CD14-positive monocyte (primary cell): ENCODE results near the gene FAM9C. TPM values are rescaled to one million over a fixed set of nuclear protein-coding genes. Genes with fewer than 3 reads are reported as not detected.

Experiments
- DNase-seq, 3 donors: peaks; one replicate each; pipeline ENCODE4 v3.0.0-alpha.2; 2011 to 2022
- H2AFZ ChIP-seq: 2 replicates; pipeline ENCODE4 v1.6.0; 2012; ENCODE audit warnings: mild to moderate bottlenecking, low read depth, low read length, inconsistent platforms; ENCODE audit not compliant: insufficient read depth, poor library complexity, severe bottlenecking
- H3K27ac ChIP-seq, 2 donors: 1 replicate in 1 of 2; 2 replicates in 1 of 2; pipeline ENCODE4 v1.5.1; 2012 to 2013; ENCODE audit warnings: low read length in 2 of 2, control low read depth in 1 of 2, inconsistent platforms in 1 of 2, low read depth in 1 of 2, mild to moderate bottlenecking in 1 of 2
- H3K27me3 ChIP-seq, 2 donors: one replicate each; pipeline versions ENCODE4 v1.6.0 to v1.6.1; 2011 to 2013; ENCODE audit warnings: low read length in 2 of 2; ENCODE audit not compliant: control insufficient read depth in 2 of 2, insufficient read depth in 2 of 2
- H3K36me3 ChIP-seq, 2 donors: replicated peaks in 1 of 2; 1 replicate in 1 of 2; 2 replicates in 1 of 2; pipeline versions ENCODE4 v1.5.1 to v1.6.1; 2012 to 2013; ENCODE audit warnings: low read length in 2 of 2, control low read depth in 1 of 2, inconsistent platforms in 1 of 2, mild to moderate bottlenecking in 1 of 2; ENCODE audit not compliant: insufficient read depth in 2 of 2, control insufficient read depth in 1 of 2
- H3K4me1 ChIP-seq, 2 donors: 1 replicate in 1 of 2; 2 replicates in 1 of 2; pipeline versions ENCODE4 v1.5.1 to v1.6.1; 2012 to 2013; ENCODE audit warnings: low read length in 2 of 2, control low read depth in 1 of 2, inconsistent platforms in 1 of 2, mild to moderate bottlenecking in 1 of 2, moderate library complexity in 1 of 2; ENCODE audit not compliant: insufficient read depth in 2 of 2, control insufficient read depth in 1 of 2
- H3K4me2 ChIP-seq: replicated peaks from 2 replicates; pipeline ENCODE3; 2012; ENCODE audit warnings: low read length, moderate library complexity, mild to moderate bottlenecking; ENCODE audit not compliant: poor library complexity, severe bottlenecking; ENCODE audit errors: extremely low read depth
- H3K4me3 ChIP-seq, 3 experiments: fragments of 200-600 bp in 1 of 3; sonication (generic) in 1 of 3; replicated peaks in 1 of 3; 1 replicate in 2 of 3; 2 replicates in 1 of 3; pipeline ENCODE4 v1.5.1; 2011 to 2013; ENCODE audit warnings: low read length in 3 of 3, mild to moderate bottlenecking in 3 of 3, control low read depth in 2 of 3, low read depth in 2 of 3, inconsistent platforms in 1 of 3, moderate library complexity in 1 of 3
- H3K79me2 ChIP-seq: 2 replicates; pipeline ENCODE4 v1.6.0; 2012; ENCODE audit warnings: mild to moderate bottlenecking, control low read depth, inconsistent platforms, low read length, moderate library complexity; ENCODE audit not compliant: insufficient read depth
- H3K9ac ChIP-seq: 2 replicates; pipeline ENCODE4 v1.6.0; 2017; ENCODE audit warnings: low read length, mild to moderate bottlenecking; ENCODE audit not compliant: insufficient read depth, poor library complexity, severe bottlenecking
- H3K9me3 ChIP-seq, 2 donors: replicated peaks in 1 of 2; 1 replicate in 1 of 2; 2 replicates in 1 of 2; pipeline versions ENCODE4 v1.5.1 to v1.6.1; 2012 to 2013; ENCODE audit warnings: low read length in 2 of 2, control low read depth in 1 of 2; ENCODE audit not compliant: control insufficient read depth in 1 of 2, insufficient read depth in 1 of 2
- H4K20me1 ChIP-seq: 2 replicates; pipeline ENCODE4 v1.6.0; 2012; ENCODE audit warnings: mild to moderate bottlenecking, low read length, control low read depth, moderate library complexity; ENCODE audit not compliant: insufficient read depth
- H3K27ac Mint-ChIP-seq, 7 donors: one replicate each; pipeline ENCODE4 v1.8.0; 2020; ENCODE audit warnings: mild to moderate bottlenecking in 7 of 7, mixed read lengths in 7 of 7, moderate library complexity in 6 of 7, inconsistent platforms in 2 of 7
- H3K27me3 Mint-ChIP-seq, 3 donors: one replicate each; pipeline ENCODE4 v1.8.0; 2021 to 2022; ENCODE audit warnings: low read depth in 3 of 3, mild to moderate bottlenecking in 3 of 3, mixed read lengths in 3 of 3, moderate library complexity in 3 of 3, inconsistent platforms in 1 of 3
- H3K36me3 Mint-ChIP-seq, 2 donors: one replicate each; pipeline ENCODE4 v1.8.0; 2020; ENCODE audit warnings: mixed read lengths in 2 of 2, inconsistent platforms in 1 of 2, mild to moderate bottlenecking in 1 of 2
- H3K4me1 Mint-ChIP-seq: one replicate; pipeline ENCODE4 v1.8.0; 2020; ENCODE audit warnings: mild to moderate bottlenecking, mixed read lengths
- H3K4me3 Mint-ChIP-seq, 2 donors: one replicate each; pipeline ENCODE4 v1.8.0; 2020; ENCODE audit warnings: mild to moderate bottlenecking in 2 of 2, mixed read lengths in 2 of 2, moderate library complexity in 1 of 2
- H3K9me3 Mint-ChIP-seq, 7 donors: one replicate each; pipeline ENCODE4 v1.8.0; 2020 to 2022; ENCODE audit warnings: mixed read lengths in 7 of 7, mild to moderate bottlenecking in 6 of 7, moderate library complexity in 6 of 7, inconsistent platforms in 2 of 7
- CTCF ChIP-seq: fragments of 200-600 bp; IDR thresholded peaks from one replicate; pipeline ENCODE4 v1.8.0; 2022; ENCODE audit warnings: antibody characterized with exemption, mild to moderate bottlenecking
- WGBS: methylation state at CpG from one replicate; pipeline ENCODE4 v1.1.5; 2013; ENCODE audit warnings: missing lambda C conversion rate; ENCODE audit not compliant: insufficient coverage; 5-methylcytosine and 5-hydroxymethylcytosine counted together
- intact Hi-C, 2 donors: fragments of 100-400 bp; cut with micrococcal nuclease; formaldehyde crosslinking; loops; one replicate each; pipeline versions ENCODE4 v1.15.0 to v1.15.1; 2023
- polyA plus RNA-seq, 3 donors: library from polyadenylated mRNA; depleted of rRNA in 1 of 3; unstranded in 2 of 3; stranded (reverse) in 1 of 3; fragments of 300-500 nt in 2 of 3; fragments of >200 nt in 1 of 3; fragmentation: Illumina TruSeq in 2 of 3; gene quantifications; 1 replicate in 2 of 3; 2 replicates in 1 of 3; pipeline ENCODE4 v1.2.3, GENCODE V29; 2012 to 2021

The FAM9C gene
- polyA plus RNA-seq, 3 donors = not detected

GRCh38 chrX:13080128-13080795 lies 35.8 kb upstream of the FAM9C start:
- Mint-ChIP-seq H3K4me1 (peaks cover 71% of the 10 kb centered on the region), H3K36me3 (peaks cover 2 to 3% of the 10 kb centered on the region in 2 donors), H3K27ac (peak overlapping the region; percentile 94 to 99 (median 97)), H3K9me3 (peaks cover 0 to 8% (median 3%) of the 10 kb centered on the region in 7 donors), H3K4me3 (no peak overlapping the region), H3K27me3 (peaks cover 0 to 17% (median 0%) of the 10 kb centered on the region in 3 donors)
- H3K36me3 ChIP-seq = no peaks in the 10 kb centered on the region
- H3K9me3 ChIP-seq = no peaks in the 10 kb centered on the region
- no peaks in the 10 kb centered on the region for H4K20me1 ChIP-seq
- peak overlapping the region; percentile 94 to 95 for H3K27ac ChIP-seq
- 40% methylated on average over 1 of the region's 4 CpGs for WGBS
- no peak overlapping the region for H3K9ac ChIP-seq
- no peak overlapping the region for H3K4me2 ChIP-seq
- intact Hi-C loops = loop anchor here in 1 of 2 donors (10.0 kb wide), 1 partner anchor 75 kb away; no protein-coding TSS in a partner anchor
- peak in 1 of 3 donors; percentile 28 for DNase-seq
- no peak for TF ChIP-seq CTCF
- H3K27me3 ChIP-seq = peaks cover 0 to 7% of the 10 kb centered on the region in 2 donors
- peaks cover 94 to 100% of the 10 kb centered on the region in 2 donors for H3K4me1 ChIP-seq
- H3K79me2 ChIP-seq = peaks cover 11% of the 10 kb centered on the region
- no peak overlapping the region for H3K4me3 ChIP-seq
- H2AFZ ChIP-seq = no peak overlapping the region

GRCh38 chrX:13078739-13079444 lies 34.5 kb upstream of the FAM9C start:
- H3K27me3 ChIP-seq = peaks cover 0 to 15% of the 10 kb centered on the region in 2 donors
- no peaks in the 10 kb centered on the region for H4K20me1 ChIP-seq
- peaks cover 0 to 7% (median 2%) of the 10 kb centered on the region in 7 donors for H3K9me3 Mint-ChIP-seq
- TF ChIP-seq CTCF = no peak
- intact Hi-C loops = no loop called here
- 40% methylated on average over 1 of the region's 10 CpGs for WGBS
- peaks cover 96 to 99% of the 10 kb centered on the region in 2 donors for H3K4me1 ChIP-seq
- H3K4me1 Mint-ChIP-seq = peaks cover 74% of the 10 kb centered on the region
- peak overlapping the region; percentile 78 to 95 for H3K27ac ChIP-seq
- H3K4me2 ChIP-seq = peak overlapping the region; percentile 71
- H3K36me3 ChIP-seq = no peaks in the 10 kb centered on the region
- peak overlapping the region; percentile 1 to 64 (median 2) for H3K4me3 ChIP-seq
- peaks cover 2 to 3% of the 10 kb centered on the region in 2 donors for H3K36me3 Mint-ChIP-seq
- H3K4me3 Mint-ChIP-seq = peak overlapping the region; percentile 53 to 84
- H3K27ac Mint-ChIP-seq = peak overlapping the region; percentile 94 to 99 (median 97)
- peaks cover 0 to 24% (median 0%) of the 10 kb centered on the region in 3 donors for H3K27me3 Mint-ChIP-seq
- H3K9ac ChIP-seq = peak overlapping the region; percentile 42
- H2AFZ ChIP-seq = peak overlapping the region; percentile 48
- DNase-seq = peak in 2 of 3 donors; percentile 60 to 70
- H3K9me3 ChIP-seq = no peaks in the 10 kb centered on the region
- H3K79me2 ChIP-seq = peaks cover 5% of the 10 kb centered on the region
